Activated naive CD4-positive, alpha-beta T cell treated with anti-CD3 and anti-CD28 coated beads, Interleukin-2, amount 50 U/mL, for 16 hours (primary cell): ENCODE data around the gene ZP1.

Source experiments
- DNase-seq: peaks from one replicate; pipeline ENCODE4 v3.0.0-alpha.2; 2020

Gene ZP1

GRCh38 chr11:60859616-60860250, 7.6 kb upstream of the ZP1 start:
- DNase-seq, result no peak

DNA sequence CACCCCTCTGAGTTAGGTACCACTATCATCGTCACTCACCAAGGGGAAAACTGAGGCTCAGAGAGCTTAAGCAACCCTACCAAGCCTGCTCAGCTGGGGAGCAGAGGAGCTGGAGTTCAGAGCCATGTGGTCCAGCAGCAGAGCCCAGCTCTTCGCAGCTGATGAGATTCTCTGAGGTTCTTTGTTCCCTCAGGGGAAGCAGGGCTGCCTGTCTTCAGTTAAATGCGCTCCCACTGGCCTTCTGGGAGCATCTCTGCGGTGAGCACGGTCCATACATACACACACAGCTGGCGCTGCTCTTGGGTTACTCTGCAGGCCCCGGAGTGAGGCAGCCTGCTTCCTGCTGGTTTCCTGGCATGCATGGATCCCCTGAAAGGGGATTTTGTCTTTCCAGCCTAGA, 6.4 kb upstream of the ZP1 start:
- no peak for DNase-seq

GRCh38 chr11:60862171-60862570, 5.2 kb upstream of the ZP1 start:
- no peak for DNase-seq

DNA sequence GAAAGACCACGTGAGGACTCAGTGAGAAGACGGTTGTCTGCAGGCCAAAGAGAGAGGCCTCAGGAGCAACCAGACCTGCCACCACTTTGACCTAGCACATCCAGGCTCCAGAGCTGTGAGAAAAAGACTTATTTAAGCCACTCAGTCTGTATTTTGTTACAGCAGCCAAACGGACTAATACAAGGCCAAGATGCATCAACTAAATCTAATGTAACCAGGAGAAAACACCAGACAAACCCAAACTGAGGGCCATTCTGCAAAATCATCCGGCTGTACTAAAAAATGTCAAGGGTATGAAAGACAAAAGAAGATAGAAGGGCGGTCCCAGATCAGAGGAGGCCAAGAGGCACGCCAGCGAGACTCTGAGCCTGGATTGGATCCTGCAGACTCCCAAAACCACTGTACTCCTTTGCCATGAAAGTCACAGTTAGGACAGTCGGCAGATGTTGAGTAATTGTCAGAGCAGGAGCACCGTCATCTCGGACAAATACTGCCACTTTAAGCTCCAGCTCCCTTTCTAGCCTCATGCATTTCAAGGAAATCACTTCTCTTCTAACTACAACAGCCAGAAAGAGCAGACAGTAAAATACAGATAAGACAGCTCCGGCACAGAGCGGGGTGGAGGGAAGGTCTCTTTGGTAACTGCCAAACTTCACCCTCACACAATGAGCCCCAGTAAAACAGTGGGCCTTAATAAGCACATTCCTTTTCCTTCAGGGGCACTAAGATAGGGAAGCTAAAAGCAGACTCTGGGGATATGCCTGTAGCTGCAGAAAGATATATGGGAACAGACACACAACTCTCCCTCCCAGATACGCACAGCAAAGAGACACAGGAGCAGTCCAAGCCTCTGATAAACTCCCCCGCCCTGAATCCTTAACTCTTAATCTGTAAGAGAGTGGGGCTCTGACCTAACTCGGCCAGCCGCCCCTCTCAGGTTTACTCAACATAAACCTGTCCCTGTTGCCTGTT, 3.5 kb upstream of the ZP1 start:
- no peak for DNase-seq

DNA sequence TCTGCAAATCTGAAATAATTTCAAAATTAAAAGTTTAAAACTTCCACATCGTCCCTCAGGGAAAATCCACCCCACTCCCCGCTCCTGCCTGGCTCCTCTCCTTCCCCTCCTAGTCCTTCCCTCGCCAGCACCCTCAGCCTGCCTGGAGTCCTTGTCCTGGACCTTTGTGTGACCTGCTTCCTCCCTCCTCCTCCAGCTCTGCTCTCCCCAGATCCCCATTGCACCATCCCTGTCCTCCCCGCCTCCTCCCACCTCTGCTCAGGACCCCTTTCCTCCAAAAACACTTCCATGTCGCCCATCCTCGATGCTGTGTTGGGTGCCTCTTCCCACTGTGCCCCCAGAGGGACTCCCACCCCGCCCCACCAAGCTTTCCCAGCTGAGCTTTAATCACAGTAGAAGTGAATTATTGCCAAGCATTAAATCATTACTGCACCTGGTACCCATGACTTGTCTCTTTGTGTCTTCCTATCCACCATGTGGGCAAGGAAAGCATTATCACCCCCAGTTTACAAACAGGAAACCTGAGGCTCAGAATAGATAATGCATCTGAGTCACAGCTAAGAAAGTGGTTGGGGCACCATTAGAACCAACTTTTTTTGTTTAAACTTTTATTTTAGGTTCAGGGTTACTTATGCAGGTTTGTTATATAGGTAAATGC, 2.4 kb upstream of the ZP1 start:
- no peak for DNase-seq

GRCh38 chr11:60867871-60868681, 734 bp downstream of the ZP1 start:
- no peak for DNase-seq

DNA sequence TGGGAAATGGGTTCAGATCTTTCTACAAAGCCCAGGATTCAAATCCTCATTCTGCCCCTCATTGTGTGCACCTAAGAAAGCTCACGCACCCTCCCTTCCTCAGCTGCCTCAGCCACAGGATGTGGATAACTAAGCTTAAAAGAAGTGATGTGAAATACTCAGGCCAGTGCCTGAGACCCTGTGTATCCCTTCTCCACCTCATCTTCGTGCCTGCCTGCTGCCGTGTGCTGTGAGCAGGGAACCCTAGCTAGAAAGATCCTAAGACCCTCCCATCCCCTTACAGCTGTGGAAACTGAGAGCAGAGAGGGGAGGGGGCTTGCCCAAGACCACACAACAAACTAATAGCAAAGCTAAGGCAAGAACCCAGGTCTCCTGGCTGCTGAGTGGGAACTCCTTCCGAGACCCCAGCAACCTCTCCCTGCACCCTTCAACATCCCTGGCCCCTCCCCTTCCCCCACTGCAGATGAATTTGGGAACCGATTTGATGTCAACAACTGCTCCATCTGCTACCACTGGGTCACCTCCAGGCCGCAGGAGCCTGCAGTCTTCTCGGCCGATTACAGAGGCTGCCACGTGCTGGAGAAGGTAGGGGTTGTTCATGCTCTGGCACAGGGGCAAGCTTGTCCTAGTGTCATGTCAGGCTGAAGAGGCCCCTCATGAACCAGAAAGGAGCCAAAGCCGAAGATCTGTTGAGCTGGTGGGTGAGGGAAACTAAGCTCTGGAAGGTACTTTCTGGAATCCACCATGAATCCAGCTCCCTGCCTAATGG, 1.5 kb downstream of the ZP1 start:
- no peak for DNase-seq

DNA sequence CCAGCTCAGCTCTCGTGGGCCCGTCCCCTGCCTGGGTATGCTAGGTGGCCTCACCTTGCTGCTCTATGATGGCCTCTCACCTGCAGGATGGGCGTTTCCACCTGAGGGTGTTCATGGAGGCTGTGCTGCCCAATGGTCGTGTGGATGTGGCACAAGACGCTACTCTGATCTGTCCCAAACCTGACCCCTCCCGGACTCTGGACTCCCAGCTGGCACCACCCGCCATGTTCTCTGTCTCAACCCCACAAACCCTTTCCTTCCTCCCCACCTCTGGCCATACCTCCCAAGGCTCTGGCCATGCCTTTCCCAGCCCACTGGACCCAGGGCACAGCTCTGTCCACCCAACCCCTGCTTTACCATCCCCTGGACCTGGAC, 2.1 kb downstream of the ZP1 start:
- no peak for DNase-seq

GRCh38 chr11:60870276-60870675, 2.9 kb downstream of the ZP1 start:
- DNase-seq, result no peak

DNA sequence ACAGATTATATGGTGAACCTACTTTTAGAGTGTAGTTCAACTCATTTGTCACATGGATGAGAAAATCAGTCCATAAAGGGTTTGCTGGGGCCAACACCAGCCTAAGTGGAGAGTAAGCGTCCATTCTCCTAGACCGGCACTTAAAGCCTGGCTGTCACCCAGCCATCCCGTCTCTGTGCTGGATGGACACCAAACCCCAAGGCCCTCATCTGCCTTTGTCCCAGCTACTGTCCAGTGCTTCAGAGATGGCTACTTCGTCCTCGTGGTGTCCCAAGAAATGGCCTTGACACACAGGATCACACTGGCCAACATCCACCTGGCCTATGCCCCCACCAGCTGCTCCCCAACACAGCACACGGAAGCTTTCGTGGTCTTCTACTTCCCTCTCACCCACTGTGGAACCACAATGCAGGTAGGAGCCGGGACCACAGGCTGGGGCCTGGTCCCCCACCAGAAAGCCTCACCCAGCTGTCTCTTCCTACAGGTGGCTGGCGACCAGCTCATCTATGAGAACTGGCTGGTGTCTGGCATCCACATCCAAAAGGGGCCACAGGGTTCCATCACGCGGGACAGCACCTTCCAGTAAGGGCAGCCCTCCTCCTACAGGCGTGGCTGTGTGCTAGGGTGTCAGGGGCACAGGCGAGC, 3.5 kb downstream of the ZP1 start:
- no peak for DNase-seq

DNA sequence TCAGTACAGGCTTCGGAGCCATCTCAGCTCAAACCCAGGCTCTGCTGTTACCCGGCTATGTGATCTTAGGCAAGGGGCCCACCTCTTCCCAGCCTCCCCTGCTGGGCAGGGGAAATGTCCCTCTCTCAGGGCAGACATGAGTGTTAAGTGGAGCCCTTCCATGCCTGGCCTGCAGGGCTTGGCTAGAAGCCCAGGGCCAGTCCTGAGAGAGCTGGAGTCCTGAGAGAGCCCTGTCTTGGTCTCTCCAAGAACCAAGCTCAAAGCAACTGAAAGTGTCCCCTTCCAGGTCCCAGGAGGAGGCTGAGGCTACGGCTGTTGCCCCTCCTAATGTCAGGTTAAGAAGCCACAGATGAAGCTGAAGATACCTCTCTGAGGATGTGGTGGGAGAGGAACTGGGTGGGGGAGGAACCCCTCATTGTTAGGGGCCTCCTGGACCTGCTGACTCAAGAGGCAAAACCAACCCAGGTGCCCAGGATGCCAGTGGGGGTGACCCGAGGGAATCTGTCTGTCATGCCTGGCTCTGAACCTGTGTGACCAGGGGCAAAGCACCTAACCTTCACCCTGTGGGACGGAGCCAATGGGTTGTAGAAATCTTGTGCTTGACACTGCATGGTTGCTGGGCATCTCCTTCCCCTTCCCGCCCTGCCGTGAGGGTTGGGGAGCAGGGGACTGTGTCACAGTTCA, 4.2 kb downstream of the ZP1 start:
- DNase-seq, result no peak

- no peak for DNase-seq
These were observed 5.0 kb downstream of the ZP1 start for GRCh38 chr11:60872124-60872960.

- DNase-seq, result no peak
These were observed 5.7 kb downstream of the ZP1 start for GRCh38 chr11:60872961-60873524.

- DNase-seq, result no peak
These were observed 6.2 kb downstream of the ZP1 start for GRCh38 chr11:60873533-60873932.

DNA sequence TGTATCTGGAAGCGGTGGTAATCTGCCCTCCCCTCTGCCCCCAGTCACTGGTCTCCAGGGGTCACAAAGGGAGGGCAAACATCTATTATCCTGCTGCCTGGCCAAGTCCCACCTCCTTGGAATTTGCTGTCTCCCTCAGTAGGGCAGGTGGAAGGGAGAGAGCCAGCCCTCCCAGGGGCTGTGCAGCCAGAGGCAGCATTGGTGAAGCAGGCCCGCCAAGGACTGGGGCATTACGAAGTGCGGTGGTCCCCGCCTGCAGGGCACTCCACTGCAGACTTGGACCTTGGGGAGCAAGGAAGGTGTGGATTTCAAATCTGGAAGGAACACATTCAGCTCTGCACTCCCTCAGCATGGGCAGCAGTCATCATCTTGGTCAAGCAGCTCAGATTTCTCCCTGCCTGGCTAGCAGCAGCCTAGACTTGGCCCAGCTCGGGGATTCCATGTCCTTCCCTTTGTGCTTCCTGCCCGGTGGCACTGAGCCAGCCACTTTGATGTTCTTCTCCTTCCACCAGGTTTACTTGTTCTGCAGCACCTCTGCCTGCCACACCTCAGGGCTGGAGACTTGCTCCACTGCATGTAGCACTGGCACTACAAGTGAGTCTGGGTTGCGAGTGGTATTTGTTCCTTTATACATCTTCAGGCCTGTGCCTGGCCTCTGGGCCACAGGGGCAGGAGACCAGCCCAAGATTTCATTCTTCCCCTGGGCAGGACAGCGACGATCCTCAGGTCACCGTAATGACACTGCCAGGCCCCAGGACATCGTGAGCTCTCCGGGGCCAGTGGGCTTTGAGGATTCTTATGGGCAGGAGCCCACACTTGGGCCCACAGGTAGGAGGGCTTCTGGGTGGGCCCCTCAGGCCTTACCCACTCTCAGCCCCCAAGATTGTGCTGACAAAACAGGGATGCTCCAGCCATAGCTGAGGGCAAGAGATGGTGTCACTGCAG, 7.4 kb downstream of the ZP1 start:
- no peak for DNase-seq

DNA sequence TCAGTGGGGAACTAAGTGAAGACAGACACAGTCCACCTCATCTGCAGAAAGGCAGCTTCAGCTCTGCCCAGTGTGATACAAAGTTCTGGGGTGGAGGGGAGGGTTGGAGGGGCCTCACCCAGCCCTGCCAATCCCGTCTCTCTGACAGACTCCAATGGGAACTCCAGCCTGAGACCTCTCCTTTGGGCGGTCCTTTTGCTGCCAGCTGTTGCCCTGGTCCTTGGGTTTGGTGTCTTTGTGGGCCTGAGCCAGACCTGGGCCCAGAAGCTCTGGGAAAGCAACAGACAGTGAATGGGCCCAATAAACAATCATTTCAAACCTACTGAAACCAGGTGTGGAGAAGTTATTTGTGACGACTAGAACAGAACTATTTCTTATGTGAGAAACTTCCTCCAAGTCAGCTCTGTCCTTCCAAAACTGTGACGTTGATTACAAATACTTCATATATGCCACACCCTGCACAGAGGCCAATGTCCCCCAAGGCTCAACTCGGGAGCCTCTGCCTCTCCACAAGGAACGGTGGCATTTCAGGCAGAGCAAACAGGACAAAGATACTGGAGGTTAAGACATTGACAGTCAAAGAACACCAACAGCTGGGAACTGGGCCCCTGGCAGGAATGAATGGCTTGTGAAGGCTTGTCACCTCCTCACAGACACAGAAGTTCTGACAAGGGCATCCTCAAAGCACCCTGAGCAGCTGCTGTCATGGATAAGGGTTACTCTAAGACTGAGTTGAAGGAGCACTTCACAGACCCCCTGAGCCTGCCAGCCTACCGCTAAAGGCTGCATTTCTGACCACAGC, 8.2 kb downstream of the ZP1 start:
- DNase-seq, result no peak

DNA sequence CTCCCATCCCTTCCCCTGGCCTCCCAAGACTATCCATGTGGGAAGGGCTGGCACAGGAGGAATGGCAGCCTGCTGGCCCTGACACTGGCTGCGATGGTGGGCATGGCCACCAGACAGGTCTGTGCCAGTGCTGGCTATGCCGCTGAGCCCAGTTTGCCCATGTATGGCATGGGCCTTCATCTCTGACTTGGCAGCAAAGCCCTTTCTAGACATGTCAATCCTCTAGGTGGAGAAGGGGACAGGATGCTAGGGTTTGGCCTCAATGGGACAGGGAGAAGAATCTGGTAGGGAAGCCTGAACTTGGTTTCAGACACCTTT, 8.8 kb downstream of the ZP1 start:
- DNase-seq, result no peak
